Activated CD4-positive, alpha-beta T cell treated with anti-CD3 and anti-CD28 coated beads for 36 hours (primary cell): ENCODE data around the gene SPTBN4. TPM values are rescaled to one million over a fixed set of nuclear protein-coding genes. Genes with fewer than 3 reads are reported as not detected.
"Not testable (repeated sequence)": the region's sequence is repeated elsewhere in the genome, so short reads cannot be mapped to it uniquely, and the experiment has no call there.

Experiments
- ATAC-seq: fragments of 200-7000 bp; cut with Tn5 transposase; one replicate; pipeline ENCODE4 v1.10.0; 2021; ENCODE audit warnings: mild to moderate bottlenecking, moderate library complexity
- CTCF ChIA-PET: fragments of 350-600 bp; sonication (Branson Sonifier 250); formaldehyde crosslinking; loops from one replicate; lab custom pipeline; 2021; ENCODE audit warnings: antibody characterized with exemption; lab: Charles Lee
- POLR2A ChIA-PET: fragments of 350-600 bp; sonication (Branson Sonifier 250); formaldehyde crosslinking; loops from one replicate; lab custom pipeline; 2021; ENCODE audit warnings: antibody characterized with exemption, inconsistent platforms; lab: Charles Lee
- DNase-seq: peaks from one replicate; pipeline ENCODE4 v3.0.0-alpha.2; 2020
- H3K27ac Mint-ChIP-seq: one replicate; pipeline ENCODE4 v1.8.0; 2021; ENCODE audit warnings: mixed read lengths
- H3K27me3 Mint-ChIP-seq: one replicate; pipeline ENCODE4 v1.8.0; 2021; ENCODE audit warnings: mixed read lengths
- H3K36me3 Mint-ChIP-seq: one replicate; pipeline ENCODE4 v1.8.0; 2021; ENCODE audit warnings: low read depth, mixed read lengths
- H3K4me1 Mint-ChIP-seq: one replicate; pipeline ENCODE4 v1.8.0; 2021; ENCODE audit warnings: mixed read lengths
- H3K4me3 Mint-ChIP-seq: one replicate; pipeline ENCODE4 v1.8.0; 2021; ENCODE audit warnings: mild to moderate bottlenecking, moderate library complexity, mixed read lengths
- H3K9me3 Mint-ChIP-seq: one replicate; pipeline ENCODE4 v1.8.0; 2021; ENCODE audit warnings: low read depth, mixed read lengths
- intact Hi-C, 2 experiments: fragments of 100-400 bp; cut with DNase I in 1 of 2; cut with micrococcal nuclease in 1 of 2; formaldehyde crosslinking; loops; one replicate each; pipeline versions ENCODE4 v1.14.2 to v1.15.1; 2022 to 2024; cut with DNase I, micrococcal nuclease
- total RNA-seq, 2 experiments: library from RNA; stranded (reverse); gene quantifications; one replicate each; pipeline ENCODE4 v1.2.3, GENCODE V29; 2021

SPTBN4 gene
- total RNA-seq, 2 experiments from 2014 or later = 2.4 to 2.5 TPM

- ATAC-seq (no peak), DNase-seq (no peak)
- peak overlapping the region; percentile 45 for H3K27ac Mint-ChIP-seq
- POLR2A ChIA-PET = interaction anchor here (0.6 kb wide), 1 partner anchor 11 kb away, joined by 13 read pairs; no protein-coding TSS in a partner anchor
- intact Hi-C loops = loop anchor here in 1 of 2 experiments (5.0 to 10.0 kb wide), 3 partner anchors 733 to 1215 kb away; partner anchors contain the start of genes TGFB1 and ZFP36
- H3K36me3 Mint-ChIP-seq = peaks cover 50% of the 10 kb centered on the region
- H3K27me3 Mint-ChIP-seq = no peaks in the 10 kb centered on the region
- H3K4me1 Mint-ChIP-seq = peaks cover 30% of the 10 kb centered on the region
- CTCF ChIA-PET = interaction anchor here (0.5 to 2.4 kb wide), 5 partner anchors 10 to 380 kb away, joined by 3 to 14 read pairs (median 4); no protein-coding TSS in a partner anchor
- H3K4me3 Mint-ChIP-seq = no peak overlapping the region
- no peaks in the 10 kb centered on the region for H3K9me3 Mint-ChIP-seq
Measured at GRCh38 chr19:40619333-40620160, 152.7 kb downstream of the SPTBN4 start.

- H3K4me1 Mint-ChIP-seq = peaks cover 25% of the 10 kb centered on the region
- H3K4me3 Mint-ChIP-seq = no peak overlapping the region
- intact Hi-C loops = no loop called here
- POLR2A ChIA-PET = interaction anchor here (0.6 kb wide), 1 partner anchor 11 kb away, joined by 13 read pairs; no protein-coding TSS in a partner anchor
- H3K36me3 Mint-ChIP-seq = peaks cover 50% of the 10 kb centered on the region
- ATAC-seq (no peak), DNase-seq (no peak)
- no peaks in the 10 kb centered on the region for H3K9me3 Mint-ChIP-seq
- H3K27ac Mint-ChIP-seq = peak overlapping the region; percentile 45
- H3K27me3 Mint-ChIP-seq = no peaks in the 10 kb centered on the region
- CTCF ChIA-PET = interaction anchor here (0.7 to 2.4 kb wide), 3 partner anchors 12 to 380 kb away, joined by 3 to 14 read pairs (median 3); no protein-coding TSS in a partner anchor
Measured at GRCh38 chr19:40620161-40620485, 153.3 kb downstream of the SPTBN4 start.

- intact Hi-C loops = no loop called here
- no peak for ATAC-seq
- DNase-seq = no peak
- H3K27ac Mint-ChIP-seq = no peak overlapping the region
- no peak overlapping the region for H3K4me3 Mint-ChIP-seq
- POLR2A ChIA-PET = interaction anchor here (0.6 kb wide), 2 partner anchors 10 to 172 kb away, joined by 3 to 7 read pairs; no protein-coding TSS in a partner anchor
- CTCF ChIA-PET = interaction anchor here (0.5 to 2.4 kb wide), 4 partner anchors 10 to 477 kb away, joined by 3 to 14 read pairs (median 4); no protein-coding TSS in a partner anchor
- no peaks in the 10 kb centered on the region for H3K9me3 Mint-ChIP-seq
- H3K4me1 Mint-ChIP-seq = peaks cover 18% of the 10 kb centered on the region
- H3K27me3 Mint-ChIP-seq = no peaks in the 10 kb centered on the region
- H3K36me3 Mint-ChIP-seq = peaks cover 50% of the 10 kb centered on the region
Measured at GRCh38 chr19:40621283-40621682, 154.5 kb downstream of the SPTBN4 start.

- Mint-ChIP-seq H3K27ac (no peak overlapping the region), H3K4me3 (no peak overlapping the region), H3K36me3 (peaks cover 51% of the 10 kb centered on the region), H3K9me3 (no peaks in the 10 kb centered on the region), H3K27me3 (no peaks in the 10 kb centered on the region), H3K4me1 (peaks cover 16% of the 10 kb centered on the region)
- POLR2A ChIA-PET = no interaction called here
- CTCF ChIA-PET = interaction anchor here (2.4 to 4.2 kb wide), 2 partner anchors 12 kb away, joined by 14 to 21 read pairs; no protein-coding TSS in a partner anchor
- DNase-seq (no peak), ATAC-seq (peak; percentile 21)
- intact Hi-C loops = no loop called here
Measured at GRCh38 chr19:40621966-40622772, 155.4 kb downstream of the SPTBN4 start.

- H3K4me1 Mint-ChIP-seq = peaks cover 16% of the 10 kb centered on the region
- CTCF ChIA-PET = interaction anchor here (4.2 kb wide), 1 partner anchor 12 kb away, joined by 21 read pairs; no protein-coding TSS in a partner anchor
- peaks cover 54% of the 10 kb centered on the region for H3K36me3 Mint-ChIP-seq
- no peak overlapping the region for H3K4me3 Mint-ChIP-seq
- no peaks in the 10 kb centered on the region for H3K9me3 Mint-ChIP-seq
- ATAC-seq (no peak), DNase-seq (no peak)
- no peak overlapping the region for H3K27ac Mint-ChIP-seq
- POLR2A ChIA-PET = no interaction called here
- intact Hi-C loops = no loop called here
- H3K27me3 Mint-ChIP-seq = no peaks in the 10 kb centered on the region
Measured at GRCh38 chr19:40622773-40623075, 155.9 kb downstream of the SPTBN4 start.

DNA sequence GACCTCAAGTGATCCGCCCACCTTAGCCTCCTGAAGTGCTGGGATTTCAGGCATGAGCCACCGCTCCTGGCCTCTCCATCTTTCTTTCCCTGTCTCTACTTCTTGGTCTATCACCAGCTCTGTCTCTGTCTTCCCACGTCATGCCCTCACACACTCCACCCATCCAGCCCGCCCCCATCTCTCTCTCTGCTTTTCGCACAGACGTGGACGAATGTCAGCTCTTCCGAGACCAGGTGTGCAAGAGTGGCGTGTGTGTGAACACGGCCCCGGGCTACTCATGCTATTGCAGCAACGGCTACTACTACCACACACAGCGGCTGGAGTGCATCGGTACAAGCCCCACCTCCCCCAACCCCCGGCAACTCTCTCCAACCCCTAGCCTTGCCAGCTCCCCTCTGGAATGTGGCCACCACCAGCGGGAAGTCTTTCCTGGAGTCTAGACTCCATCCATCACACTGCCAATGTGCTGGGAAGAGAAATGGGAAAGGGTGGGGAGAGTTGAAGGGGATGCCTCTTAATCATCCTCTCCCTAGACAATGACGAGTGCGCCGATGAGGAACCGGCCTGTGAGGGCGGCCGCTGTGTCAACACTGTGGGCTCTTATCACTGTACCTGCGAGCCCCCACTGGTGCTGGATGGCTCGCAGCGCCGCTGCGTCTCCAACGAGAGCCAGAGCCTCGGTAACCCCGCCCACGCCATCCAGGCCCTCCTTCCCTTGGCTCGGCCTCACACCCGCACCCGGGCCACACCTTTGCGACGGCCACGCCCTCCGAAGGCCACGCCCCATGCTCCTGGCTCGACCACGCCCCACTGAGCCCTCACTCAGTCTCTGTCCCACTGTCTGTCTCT, 156.8 kb downstream of the SPTBN4 start:
- Mint-ChIP-seq H3K27ac (no peak overlapping the region), H3K4me3 (no peak overlapping the region), H3K4me1 (peaks cover 16% of the 10 kb centered on the region), H3K27me3 (no peaks in the 10 kb centered on the region), H3K36me3 (peaks cover 50% of the 10 kb centered on the region), H3K9me3 (no peaks in the 10 kb centered on the region)
- peak; percentile 40 for ATAC-seq
- ChIA-PET POLR2A (no interaction called here), CTCF (interaction anchor here (4.2 kb wide), 1 partner anchor 11 kb away, joined by 21 read pairs; no protein-coding TSS in a partner anchor)
- DNase-seq = peak; percentile 56
- intact Hi-C loops = no loop called here

DNA sequence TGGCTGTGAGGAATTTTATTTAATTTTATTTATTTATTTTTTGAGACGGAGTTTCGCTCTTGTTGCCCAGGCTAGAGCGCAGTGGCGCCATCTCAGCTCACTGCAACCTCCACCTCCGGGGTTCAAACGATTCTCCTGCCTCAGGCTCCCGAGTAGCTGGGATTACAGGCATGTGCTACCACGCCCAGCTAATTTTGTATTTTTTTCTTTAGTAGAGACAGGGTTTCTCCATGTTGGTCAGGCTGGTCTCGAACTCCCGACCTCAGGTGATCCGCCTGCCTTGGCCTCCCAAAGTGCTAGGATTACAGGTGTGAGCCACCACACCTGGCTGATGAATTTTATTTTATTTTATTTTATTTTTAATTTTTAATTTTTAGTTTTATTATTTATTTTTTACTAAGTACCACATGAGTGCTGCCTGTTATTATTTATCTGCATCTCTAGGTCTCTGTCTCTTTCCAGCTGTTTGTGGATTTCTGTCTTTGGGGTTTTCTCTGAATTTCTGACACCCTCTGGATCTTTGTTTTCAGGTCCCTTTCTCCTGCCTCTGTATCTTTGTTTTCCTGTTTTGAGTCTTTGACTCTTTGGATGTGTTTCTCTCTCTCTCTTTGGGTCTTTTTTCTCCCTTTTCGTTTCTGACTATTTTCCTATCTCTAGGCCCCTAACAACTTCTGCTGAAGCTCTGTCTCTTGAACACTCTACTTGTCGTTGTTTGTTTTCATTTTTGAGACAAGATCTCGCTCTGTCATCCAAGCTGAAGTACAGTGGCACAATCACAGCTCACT, 157.8 kb downstream of the SPTBN4 start:
- H3K27ac Mint-ChIP-seq, intact Hi-C loops, H3K4me3 Mint-ChIP-seq, H3K9me3 Mint-ChIP-seq, DNase-seq, ATAC-seq, H3K27me3 Mint-ChIP-seq: not testable (repeated sequence)
- ChIA-PET POLR2A (interaction anchor here (0.6 kb wide), 1 partner anchor 207 kb away, joined by 5 read pairs; no protein-coding TSS in a partner anchor), CTCF (interaction anchor here (4.2 kb wide), 1 partner anchor 10 kb away, joined by 21 read pairs; no protein-coding TSS in a partner anchor)
- peaks cover 46% of the 10 kb centered on the region for H3K36me3 Mint-ChIP-seq
- H3K4me1 Mint-ChIP-seq = peaks cover 12% of the 10 kb centered on the region

GRCh38 chr19:40625406-40626120, 158.8 kb downstream of the SPTBN4 start:
- POLR2A ChIA-PET = no interaction called here
- peak overlapping the region; percentile 24 for H3K27ac Mint-ChIP-seq
- peaks cover 12% of the 10 kb centered on the region for H3K4me1 Mint-ChIP-seq

More at GRCh38 chr19:40625406-40626120, 158.8 kb downstream of the SPTBN4 start:
- ATAC-seq (no peak), DNase-seq (no peak)
- Mint-ChIP-seq H3K27me3 (no peaks in the 10 kb centered on the region), H3K36me3 (peaks cover 47% of the 10 kb centered on the region), H3K9me3 (no peaks in the 10 kb centered on the region), H3K4me3 (no peak overlapping the region)
- CTCF ChIA-PET = interaction anchor here (4.2 kb wide), 1 partner anchor 9 kb away, joined by 21 read pairs; no protein-coding TSS in a partner anchor
- intact Hi-C loops = no loop called here
